Neural cell (in vitro differentiated cells): Measurements from ENCODE around the gene SYT6. TPM values are rescaled to one million over a fixed set of nuclear protein-coding genes. Genes with fewer than 3 reads are reported as not detected.

ENCODE experiments used
- H2AFZ ChIP-seq: fragments of 200-600, 300-800 bp; sonication (generic), shearing (Covaris generic); 2 replicates; pipeline ENCODE4 v1.6.0; 2014; ENCODE audit warnings: low read depth, mild to moderate bottlenecking, antibody characterized with exemption, low read length, moderate library complexity
- H3F3A ChIP-seq: fragments of 200-600 bp; shearing (Covaris generic); 2 replicates; pipeline ENCODE4 v1.6.1; 2016; ENCODE audit warnings: mild to moderate bottlenecking, moderate library complexity, mixed read lengths, antibody characterized with exemption, low read length; ENCODE audit not compliant: insufficient read depth, poor library complexity, severe bottlenecking
- H3K27ac ChIP-seq: fragments of 200-600, 300-800 bp; sonication (generic), shearing (Covaris generic); 2 replicates; pipeline ENCODE4 v1.5.1; 2014; ENCODE audit warnings: mild to moderate bottlenecking, low read length, moderate library complexity
- H3K27me3 ChIP-seq: fragments of 300-800, 200-600 bp; sonication (generic), shearing (Covaris generic); 2 replicates; pipeline ENCODE4 v1.6.0; 2014; ENCODE audit warnings: mild to moderate bottlenecking, low read depth, low read length, moderate library complexity; ENCODE audit not compliant: insufficient read depth
- H3K36me3 ChIP-seq: fragments of 300-800, 200-600 bp; sonication (generic), shearing (Covaris generic); 2 replicates; pipeline ENCODE4 v1.5.1; 2014; ENCODE audit warnings: mild to moderate bottlenecking, antibody characterized with exemption, low read length, moderate library complexity; ENCODE audit not compliant: insufficient read depth
- H3K4me2 ChIP-seq: fragments of 300-800, 200-600 bp; sonication (generic), shearing (Covaris generic); 2 replicates; pipeline ENCODE4 v1.6.0; 2014; ENCODE audit warnings: mild to moderate bottlenecking, low read length
- H3K4me3 ChIP-seq: fragments of 300-800, 200-600 bp; sonication (generic), shearing (Covaris generic); 2 replicates; pipeline ENCODE4 v1.5.1; 2014; ENCODE audit warnings: mild to moderate bottlenecking, low read length, moderate library complexity
- H3K79me2 ChIP-seq: fragments of 200-600 bp; shearing (Covaris generic); replicated peaks from 2 replicates; pipeline ENCODE4 v1.6.0; 2014; ENCODE audit warnings: mild to moderate bottlenecking, low read length, moderate library complexity; ENCODE audit not compliant: insufficient read depth
- H3K9ac ChIP-seq: fragments of 300-800, 200-600 bp; sonication (generic), shearing (Covaris generic); 2 replicates; pipeline ENCODE4 v1.6.1; 2016; ENCODE audit warnings: mild to moderate bottlenecking, low read length, mixed read lengths
- H3K9me2 ChIP-seq: fragments of 200-600 bp; shearing (Covaris generic); 2 replicates; pipeline ENCODE4 v1.6.1; 2016; ENCODE audit warnings: mild to moderate bottlenecking, low read length, mixed read lengths; ENCODE audit not compliant: insufficient read depth
- H3K9me3 ChIP-seq: fragments of 200-600, 300-800 bp; sonication (generic), shearing (Covaris generic); 2 replicates; pipeline ENCODE4 v1.6.1; 2016; ENCODE audit warnings: mild to moderate bottlenecking, mixed run types, low read length, moderate library complexity, mixed read lengths
- H4K20me1 ChIP-seq: fragments of 200-600 bp; shearing (Covaris generic); 2 replicates; pipeline ENCODE4 v1.6.1; 2016; ENCODE audit warnings: mild to moderate bottlenecking, mixed run types; ENCODE audit not compliant: insufficient read depth
- CTCF ChIP-seq: fragments of 450-650 bp; IDR thresholded peaks from 2 replicates; pipeline ENCODE4 v1.5.1; 2014; ENCODE audit warnings: antibody characterized with exemption, mild to moderate bottlenecking, moderate library complexity; ENCODE audit not compliant: poor library complexity, severe bottlenecking
- EP300 ChIP-seq: fragments of 450-650 bp; conservative IDR thresholded peaks from 2 replicates; pipeline ENCODE4 v1.6.1; 2014; ENCODE audit warnings: antibody characterized with exemption, mild to moderate bottlenecking, moderate library complexity; ENCODE audit not compliant: poor library complexity, severe bottlenecking
- EZH2 ChIP-seq: fragments of 200-600, 300-800 bp; shearing (Covaris generic), sonication (generic); IDR thresholded peaks from 2 replicates; pipeline ENCODE4 v1.6.1; 2014; ENCODE audit warnings: antibody characterized with exemption, low read length, borderline replicate concordance, mild to moderate bottlenecking; ENCODE audit not compliant: insufficient read depth, poor library complexity, severe bottlenecking
- MXI1 ChIP-seq: fragments of 450-650 bp; conservative IDR thresholded peaks from 2 replicates; pipeline ENCODE4 v1.6.1; 2014; ENCODE audit warnings: antibody characterized with exemption, mild to moderate bottlenecking; ENCODE audit not compliant: poor library complexity, severe bottlenecking
- POLR2AphosphoS5 ChIP-seq: IDR thresholded peaks from 2 replicates; pipeline ENCODE4 v1.6.1; 2012
- RAD21 ChIP-seq: fragments of 450-650 bp; conservative IDR thresholded peaks from 2 replicates; pipeline ENCODE4 v1.6.1; 2014; ENCODE audit warnings: antibody characterized with exemption, mild to moderate bottlenecking, moderate library complexity
- REST ChIP-seq: IDR thresholded peaks from 2 replicates; pipeline ENCODE4 v1.6.1; 2012; ENCODE audit warnings: borderline replicate concordance
- SMC3 ChIP-seq: fragments of 450-650 bp; conservative IDR thresholded peaks from 2 replicates; pipeline ENCODE4 v1.6.1; 2014; ENCODE audit warnings: antibody characterized with exemption, mild to moderate bottlenecking, moderate library complexity; ENCODE audit not compliant: poor library complexity
- TAF1 ChIP-seq: IDR thresholded peaks from 2 replicates; pipeline ENCODE4 v1.6.1; 2012; ENCODE audit warnings: low read depth
- polyA plus RNA-seq: library from polyadenylated mRNA; depleted of rRNA; stranded (reverse); fragments of >200 nt; gene quantifications from 2 replicates; pipeline ENCODE4 v1.2.3, GENCODE V29; 2014

The SYT6 gene
- polyA plus RNA-seq, 1 donor from 2014 or later = 8.1 TPM

- Histone ChIP-seq H3K79me2 (no peaks in the 10 kb centered on the region), H3K27ac (no peak overlapping the region), H3K9me3 (no peaks in the 10 kb centered on the region), H3K9ac (no peak overlapping the region), H3K9me2 (no peaks in the 10 kb centered on the region), H3K27me3 (no peaks in the 10 kb centered on the region), H2AFZ (no peak overlapping the region), H3F3A (no peaks in the 10 kb centered on the region), H3K36me3 (no peaks in the 10 kb centered on the region), H3K4me2 (no peak overlapping the region), H4K20me1 (no peaks in the 10 kb centered on the region), H3K4me3 (no peak overlapping the region)
- TF ChIP-seq TAF1 (no peak), MXI1 (no peak), REST (no peak), EP300 (no peak), POLR2AphosphoS5 (no peak)
Measured at GRCh38 chr1:114087495-114087894, 66.2 kb downstream of the SYT6 start.

- no peaks in the 10 kb centered on the region for H3K9me3 ChIP-seq
- no peaks in the 10 kb centered on the region for H3K36me3 ChIP-seq
- no peaks in the 10 kb centered on the region for H4K20me1 ChIP-seq
- H3K9ac ChIP-seq = no peak overlapping the region
- no peak overlapping the region for H2AFZ ChIP-seq
- no peaks in the 10 kb centered on the region for H3K27me3 ChIP-seq
- no peak overlapping the region for H3K4me3 ChIP-seq
- no peak overlapping the region for H3K27ac ChIP-seq
- no peak overlapping the region for H3K4me2 ChIP-seq
- no peak for TF ChIP-seq REST
- no peak for TF ChIP-seq CTCF
- TF ChIP-seq SMC3 = no peak
- TF ChIP-seq POLR2AphosphoS5 = no peak
- no peak for TF ChIP-seq MXI1
- no peak for TF ChIP-seq TAF1
- TF ChIP-seq EP300 = no peak
- no peak for TF ChIP-seq EZH2
- no peak for TF ChIP-seq RAD21
- no peaks in the 10 kb centered on the region for H3F3A ChIP-seq
- H3K79me2 ChIP-seq = no peaks in the 10 kb centered on the region
- H3K9me2 ChIP-seq = no peaks in the 10 kb centered on the region
Measured at GRCh38 chr1:114086601-114087368, 66.9 kb downstream of the SYT6 start.
